WI38 (cell line): ENCODE measurements around the gene BICRA.
A peak's percentile ranks its signal among the peaks of the same experiment; 100 is the strongest.

Experiments
- H3K4me3 ChIP-seq: 2 replicates; pipeline ENCODE4 v1.5.1; 2011; ENCODE audit warnings: low read depth, mild to moderate bottlenecking, control low read depth, low read length
- CTCF ChIP-seq: IDR thresholded peaks from 2 replicates; pipeline ENCODE4 v1.5.1; 2012; ENCODE audit warnings: low read depth, mild to moderate bottlenecking, control low read depth, low read length

Gene BICRA

DNA sequence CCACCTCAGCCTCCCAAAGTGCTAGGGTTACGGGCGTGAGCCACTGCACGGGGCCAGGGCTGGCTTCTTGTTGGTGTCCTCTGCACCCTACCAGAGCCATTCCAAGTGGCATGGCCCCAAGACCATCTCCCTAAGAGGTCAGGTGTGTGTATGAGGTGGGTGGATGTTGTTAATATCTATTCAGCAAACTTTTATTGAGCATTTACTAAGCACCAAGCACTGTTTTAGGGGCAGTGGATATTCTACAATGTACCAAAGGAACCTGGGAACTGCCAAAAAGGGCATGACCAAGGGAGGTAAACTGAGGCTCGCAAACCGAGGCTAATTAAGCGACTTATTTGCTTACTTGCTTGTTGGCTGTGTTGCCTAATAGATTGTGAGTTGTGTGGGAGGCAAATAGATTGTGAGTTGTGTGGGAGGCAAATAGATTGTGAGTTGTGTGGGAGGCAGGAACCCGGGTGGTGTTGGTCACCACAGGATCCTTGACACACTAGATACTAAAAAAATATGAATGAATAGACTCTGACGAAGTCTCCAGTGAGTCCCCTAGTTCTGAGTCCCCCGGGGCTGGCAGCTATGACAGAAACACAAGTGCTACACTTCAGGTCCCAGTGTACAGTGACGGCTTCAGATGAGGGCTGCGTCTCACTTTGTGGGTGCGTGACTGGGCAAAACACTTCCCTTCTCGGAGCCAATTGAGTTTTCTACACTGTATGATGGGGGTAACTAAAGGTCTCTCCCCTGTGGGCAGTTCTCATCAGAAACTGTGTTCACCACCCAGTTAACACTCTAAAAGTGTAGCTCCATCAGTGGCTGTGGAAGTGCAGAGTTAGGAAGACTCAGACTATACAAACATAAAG, 5.0 kb upstream of the BICRA start:
- TF ChIP-seq CTCF, result no peak
- no peak overlapping the region for H3K4me3 ChIP-seq

DNA sequence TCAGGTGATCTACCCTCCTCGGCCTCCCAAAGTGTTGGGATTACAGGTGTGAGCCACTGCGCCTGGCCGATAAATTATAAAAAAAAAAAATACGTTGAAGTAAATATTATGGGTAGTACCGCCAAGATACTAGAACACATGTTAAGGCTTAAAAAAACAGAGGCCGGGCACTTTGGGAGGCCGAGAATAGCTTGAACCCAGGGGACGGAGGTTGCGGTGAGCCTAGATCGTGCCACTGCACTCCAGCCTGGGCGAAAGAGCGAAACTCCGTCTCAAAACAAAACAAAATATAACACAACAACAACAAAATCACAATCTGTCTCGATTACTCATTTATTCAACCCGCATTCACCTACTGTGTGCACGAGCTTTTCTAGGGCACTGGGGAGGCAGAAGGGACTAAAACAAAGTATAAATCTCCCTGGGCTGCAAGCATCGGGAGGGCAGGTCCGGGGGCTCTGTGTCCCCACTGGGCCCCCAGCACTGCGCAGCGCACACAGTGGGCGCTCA, 1.3 kb upstream of the BICRA start:
- H3K4me3 ChIP-seq, result peak overlapping the region; percentile 90
- TF ChIP-seq CTCF, result no peak

DNA sequence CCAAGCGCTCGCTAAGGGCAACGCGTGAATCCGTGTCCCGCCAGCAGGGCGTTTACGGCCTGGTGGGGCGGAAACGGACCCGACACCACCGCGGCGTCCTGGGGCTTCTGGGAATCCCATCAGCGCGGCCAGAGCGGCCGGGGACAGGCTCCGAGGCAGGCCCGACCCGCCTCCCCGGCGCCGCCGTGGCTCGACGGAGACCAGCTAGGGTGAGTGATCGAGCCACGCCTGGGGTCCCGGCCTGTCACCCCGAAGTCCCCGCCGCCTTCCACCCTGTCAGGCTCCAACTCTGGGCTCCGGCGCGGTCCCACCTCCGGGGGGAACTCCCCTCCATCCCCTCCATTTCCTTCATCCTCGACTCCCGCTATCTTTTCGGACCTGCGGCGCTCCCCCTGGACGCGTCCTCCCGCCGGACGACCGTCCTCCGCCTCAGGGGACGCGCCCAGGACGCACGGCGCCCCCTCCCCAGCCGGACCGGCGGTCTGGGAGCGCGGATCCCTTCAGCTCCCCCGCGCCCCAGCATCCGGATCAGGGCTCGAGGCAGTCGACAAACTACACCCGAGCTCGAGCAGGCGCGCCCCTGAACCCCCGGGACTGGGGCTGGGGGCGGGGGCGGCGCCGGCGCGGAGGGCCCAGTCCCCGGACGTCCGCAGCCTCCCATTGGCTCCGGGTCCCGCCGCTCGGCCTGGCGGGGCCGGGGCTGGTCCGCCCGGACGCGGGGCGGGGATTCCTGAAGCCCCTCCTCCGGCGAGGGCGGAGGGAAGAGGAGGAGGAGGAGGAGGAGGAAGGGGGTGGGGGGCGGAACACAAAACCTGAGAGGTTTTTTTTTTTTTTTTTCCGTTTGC, 638 bp upstream of the BICRA start:
- TF ChIP-seq CTCF, result 0 out of 2 replicates have a peak, but pooled peaks have one; percentile 9
- H3K4me3 ChIP-seq, result peak overlapping the region; percentile 90

- no peak for TF ChIP-seq CTCF
- H3K4me3 ChIP-seq, result peak overlapping the region; percentile 90
These were observed 1.3 kb downstream of the BICRA start for GRCh38 chr19:47609906-47610894.

- H3K4me3 ChIP-seq, result peak overlapping the region; percentile 90
- no peak for TF ChIP-seq CTCF
These were observed 2.0 kb downstream of the BICRA start for GRCh38 chr19:47610902-47611301.

DNA sequence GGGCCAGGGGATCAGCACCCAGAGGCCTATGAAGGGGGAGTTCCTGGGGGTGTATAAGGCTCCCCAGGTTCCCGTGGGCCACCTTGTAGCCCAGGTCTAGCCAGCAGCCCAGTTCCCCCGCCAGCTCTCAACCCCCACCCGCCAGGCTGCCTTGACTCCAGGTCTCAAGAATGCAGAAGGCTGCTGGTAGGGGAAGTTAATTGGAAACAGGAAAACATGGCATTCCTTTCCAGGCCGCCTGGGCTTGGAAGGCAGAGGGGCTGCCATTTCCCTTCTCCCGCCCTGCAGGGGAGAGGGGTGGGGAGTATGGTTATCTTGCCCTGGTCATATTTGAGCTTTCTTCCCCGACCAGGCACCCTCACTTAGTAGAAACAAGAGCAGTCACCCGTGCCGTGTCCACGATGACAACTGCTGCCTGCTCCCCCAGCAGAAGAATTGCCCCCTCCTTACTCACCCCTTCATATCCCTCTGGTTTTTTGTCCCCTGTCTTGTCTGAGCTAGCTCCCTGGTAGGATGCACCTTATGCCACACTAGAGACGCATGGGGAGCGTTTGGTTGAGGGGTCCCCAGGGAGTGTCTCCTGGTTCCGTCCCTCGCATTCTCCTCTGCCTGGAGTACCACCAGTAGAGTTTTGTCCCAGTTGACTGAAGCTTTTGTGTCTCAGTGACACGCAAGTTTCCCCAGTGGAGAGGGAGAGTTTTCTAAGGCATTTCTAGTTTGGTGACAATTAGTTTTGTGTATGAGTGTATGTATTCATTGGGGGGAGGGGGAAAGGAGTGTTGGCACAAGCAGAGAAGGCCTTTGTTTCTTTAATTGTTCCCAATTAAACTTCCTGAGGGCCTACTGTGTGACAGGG, 4.5 kb downstream of the BICRA start:
- TF ChIP-seq CTCF, result no peak
- H3K4me3 ChIP-seq, result no peak overlapping the region
